Caco-2 (cell line): ENCODE results near the gene TBRG4. TPM values are rescaled to one million over a fixed set of nuclear protein-coding genes. Genes with fewer than 3 reads are reported as not detected.

Experiments
- BruUV-seq: library from RNA; stranded (reverse); fragments of 400-500 nt; replicated peaks from 2 replicates; lab custom pipeline; 2021; lab: Mats Ljungman, UMichigan
- CTCF ChIA-PET: fragments of 300-600 bp; sonication (Branson Sonifier 250); formaldehyde crosslinking; loops from one replicate; lab custom pipeline; 2022; ENCODE audit warnings: antibody characterized with exemption; lab: Charles Lee
- POLR2A ChIA-PET: fragments of 300-600 bp; sonication (Branson Sonifier 250); formaldehyde crosslinking; loops from one replicate; lab custom pipeline; 2022; ENCODE audit warnings: antibody characterized with exemption; lab: Charles Lee
- DNase-seq, 2 experiments: peaks; one replicate each; pipeline versions ENCODE4 v3.0.0 to v3.0.0-alpha.2; 2020 to 2022
- H3K27me3 ChIP-seq: replicated peaks from 2 replicates; pipeline ENCODE4 v1.6.0; 2011; ENCODE audit warnings: low read length; ENCODE audit not compliant: control insufficient read depth, insufficient read depth
- H3K36me3 ChIP-seq: 2 replicates; pipeline ENCODE4 v1.5.1; 2011; ENCODE audit warnings: low read length; ENCODE audit not compliant: control insufficient read depth, insufficient read depth
- H3K4me1 ChIP-seq: fragments of 250-450 bp; sonication (Bioruptor Pico); 2 replicates; pipeline ENCODE4 v1.5.1; 2020; ENCODE audit warnings: mild to moderate bottlenecking
- H3K4me3 ChIP-seq: 2 replicates; pipeline ENCODE4 v1.5.1; 2011; ENCODE audit warnings: low read depth, mild to moderate bottlenecking, control low read depth, low read length
- H3K9me3 ChIP-seq: fragments of 250-450 bp; sonication (Bioruptor Pico); 2 replicates; pipeline ENCODE4 v1.5.1; 2020; ENCODE audit warnings: mild to moderate bottlenecking, moderate library complexity
- H3K27ac Mint-ChIP-seq: one replicate; pipeline ENCODE4 v1.8.0; 2022; ENCODE audit warnings: mixed read lengths; ENCODE audit not compliant: unreplicated experiment
- H3K27me3 Mint-ChIP-seq: one replicate; pipeline ENCODE4 v1.8.0; 2022; ENCODE audit warnings: mixed read lengths; ENCODE audit not compliant: insufficient read depth, unreplicated experiment
- H3K36me3 Mint-ChIP-seq: one replicate; pipeline ENCODE4 v1.8.0; 2022; ENCODE audit warnings: mild to moderate bottlenecking, mixed read lengths; ENCODE audit not compliant: insufficient read depth, unreplicated experiment
- H3K4me1 Mint-ChIP-seq: one replicate; pipeline ENCODE4 v1.8.0; 2022; ENCODE audit warnings: low read depth, mixed read lengths; ENCODE audit not compliant: unreplicated experiment
- H3K4me3 Mint-ChIP-seq: one replicate; pipeline ENCODE4 v1.8.0; 2022; ENCODE audit warnings: mild to moderate bottlenecking, moderate library complexity, mixed read lengths; ENCODE audit not compliant: unreplicated experiment
- H3K9me3 Mint-ChIP-seq: one replicate; pipeline ENCODE4 v1.8.0; 2022; ENCODE audit warnings: mixed read lengths; ENCODE audit not compliant: unreplicated experiment
- CTCF ChIP-seq, 2 experiments: fragments of 200-600 bp in 1 of 2; IDR thresholded peaks; 1 replicate in 1 of 2; 2 replicates in 1 of 2; pipeline versions ENCODE4 v1.5.1 to v1.8.0; 2011 to 2022; ENCODE audit warnings: antibody characterized with exemption in 1 of 2, control low read depth in 1 of 2, inconsistent platforms in 1 of 2, low read depth in 1 of 2, low read length in 1 of 2, mild to moderate bottlenecking in 1 of 2, moderate library complexity in 1 of 2; ENCODE audit not compliant: insufficient read depth in 1 of 2, severe bottlenecking in 1 of 2, unreplicated experiment in 1 of 2
- intact Hi-C: fragments of 100-400 bp; cut with micrococcal nuclease; formaldehyde crosslinking; loops from one replicate; pipeline ENCODE4 v1.10.0; 2022; ENCODE audit not compliant: unreplicated experiment
- total RNA-seq: library from RNA; stranded (reverse); gene quantifications from 2 replicates; pipeline ENCODE4 v1.2.3, GENCODE V29; 2022

TBRG4 gene
- total RNA-seq, 1 experiment from 2014 or later = 116 TPM

GRCh38 chr7:45157653-45158401 lies 46.3 kb upstream of the TBRG4 start, which contains the start of gene RAMP3:
Gene RAMP3, plus strand, starts transcription at chr7:45157791. Its CDS starts 38 bp downstream, at chr7:45157829.
- H3K4me3 ChIP-seq = no peak within 1 kb of the TSS
- CTCF ChIA-PET = no interaction called here
- TF ChIP-seq CTCF (IDR thresholded peaks at IDR 0.05; ENCODE audit: insufficient read depth in 1 of 2, low read depth in 1 of 2, low read length in 1 of 2, severe bottlenecking in 1 of 2, unreplicated experiment in 1 of 2) = no peak
- no peaks in the 10 kb centered on the region for H3K9me3 ChIP-seq
- Mint-ChIP-seq H3K4me3 (no peak within 1 kb of the TSS), H3K4me1 (no peaks in the 10 kb centered on the region), H3K27me3 (peaks cover 17% of the 10 kb centered on the region), H3K36me3 (no peaks in the 10 kb centered on the region), H3K27ac (no peak within 1 kb of the TSS), H3K9me3 (no peaks in the 10 kb centered on the region)
- POLR2A ChIA-PET = no interaction called here
- H3K36me3 ChIP-seq = no peaks in the 10 kb centered on the region
- intact Hi-C loops = loop anchor here (10.0 kb wide), 1 partner anchor 507 kb away; no protein-coding TSS in a partner anchor
- BruUV-seq = no TSS peak
- H3K27me3 ChIP-seq = no peaks in the 10 kb centered on the region
- H3K4me1 ChIP-seq = no peaks in the 10 kb centered on the region
- DNase-seq = no peak

GRCh38 chr7:45157286-45157652 lies 45.8 kb upstream of the TBRG4 start:
- Histone ChIP-seq H3K27me3 (no peaks in the 10 kb centered on the region), H3K4me3 (no peak overlapping the region), H3K4me1 (no peaks in the 10 kb centered on the region), H3K36me3 (no peaks in the 10 kb centered on the region), H3K9me3 (no peaks in the 10 kb centered on the region)
- Mint-ChIP-seq H3K9me3 (no peaks in the 10 kb centered on the region), H3K4me3 (no peak overlapping the region), H3K36me3 (no peaks in the 10 kb centered on the region), H3K27ac (no peak overlapping the region), H3K27me3 (peaks cover 20% of the 10 kb centered on the region), H3K4me1 (no peaks in the 10 kb centered on the region)
- intact Hi-C loops = loop anchor here (10.0 kb wide), 1 partner anchor 508 kb away; no protein-coding TSS in a partner anchor
- TF ChIP-seq CTCF (IDR thresholded peaks at IDR 0.05; ENCODE audit: insufficient read depth in 1 of 2, low read depth in 1 of 2, low read length in 1 of 2, severe bottlenecking in 1 of 2, unreplicated experiment in 1 of 2) = no peak
- no TSS peak for BruUV-seq
- CTCF ChIA-PET = no interaction called here
- POLR2A ChIA-PET = no interaction called here
- DNase-seq = no peak

- Mint-ChIP-seq H3K36me3 (no peaks in the 10 kb centered on the region), H3K4me1 (no peaks in the 10 kb centered on the region), H3K9me3 (no peaks in the 10 kb centered on the region), H3K27ac (no peak overlapping the region), H3K27me3 (peaks cover 17% of the 10 kb centered on the region), H3K4me3 (no peak overlapping the region)
- ChIA-PET CTCF (no interaction called here), POLR2A (no interaction called here)
- TF ChIP-seq CTCF (IDR thresholded peaks at IDR 0.05; ENCODE audit: insufficient read depth in 1 of 2, low read depth in 1 of 2, low read length in 1 of 2, severe bottlenecking in 1 of 2, unreplicated experiment in 1 of 2) = no peak
- no peaks in the 10 kb centered on the region for H3K36me3 ChIP-seq
- H3K9me3 ChIP-seq = no peaks in the 10 kb centered on the region
- no peaks in the 10 kb centered on the region for H3K4me1 ChIP-seq
- no peaks in the 10 kb centered on the region for H3K27me3 ChIP-seq
- DNase-seq = no peak
- no TSS peak for BruUV-seq
- intact Hi-C loops = loop anchor here (10.0 kb wide), 1 partner anchor 508 kb away; no protein-coding TSS in a partner anchor
- no peak overlapping the region for H3K4me3 ChIP-seq
Measured at GRCh38 chr7:45156516-45157272, 45.2 kb upstream of the TBRG4 start.
